Right atrium auricular region (tissue), 2 donors: ENCODE results near the gene NEURL3. TPM values are rescaled to one million over a fixed set of nuclear protein-coding genes. Genes with fewer than 3 reads are reported as not detected.
A peak's percentile ranks its signal among the peaks of the same experiment; 100 is the strongest.

Experiments used
- DNase-seq: peaks from one replicate; pipeline ENCODE4 v3.0.0-alpha.2; 2019; ENCODE audit warnings: low spot score
- H3K27ac ChIP-seq, 2 donors: fragments of 200-600 bp; sonication (generic); 1 replicate in 1 of 2; 2 replicates in 1 of 2; pipeline ENCODE4 v1.5.1; 2016 to 2019
- H3K27me3 ChIP-seq, 2 donors: fragments of 200-600 bp; sonication (generic); one replicate each; pipeline versions ENCODE4 v1.5.1 to v1.6.0; 2017 to 2019
- H3K36me3 ChIP-seq: fragments of 200-600 bp; sonication (generic); one replicate; pipeline ENCODE4 v1.5.1; 2016
- H3K4me1 ChIP-seq, 2 donors: fragments of 200-600 bp; sonication (generic); one replicate each; pipeline versions ENCODE4 v1.5.1 to v1.6.0; 2017 to 2019
- H3K4me3 ChIP-seq, 2 donors: fragments of 200-600 bp; sonication (generic); 1 replicate in 1 of 2; 2 replicates in 1 of 2; pipeline ENCODE4 v1.5.1; 2017 to 2019; ENCODE audit warnings: mild to moderate bottlenecking in 1 of 2, moderate library complexity in 1 of 2
- H3K9me3 ChIP-seq, 2 donors: fragments of 200-600 bp; sonication (generic); one replicate each; pipeline ENCODE4 v1.5.1; 2019
- CTCF ChIP-seq, 2 donors: fragments of 200-600 bp; sonication (generic); IDR thresholded peaks; one replicate each; pipeline ENCODE4 v1.5.1; 2019; ENCODE audit warnings: antibody characterized with exemption in 2 of 2
- total RNA-seq, 2 donors: library from RNA; depleted of rRNA; stranded (reverse); fragments of >200 nt; gene quantifications; one replicate each; pipeline ENCODE4 v1.1.0, GENCODE V29; 2016

Gene NEURL3
- total RNA-seq, 2 donors from 2014 or later = not detected

GRCh38 chr2:96485350-96485749 is 19.8 kb downstream of the NEURL3 start:
- TF ChIP-seq CTCF (IDR thresholded peaks at IDR 0.05) = no peak
- Histone ChIP-seq H3K36me3 (no peaks in the 10 kb centered on the region), H3K4me1 (peaks cover 0 to 7% of the 10 kb centered on the region in 2 donors), H3K27me3 (no peaks in the 10 kb centered on the region), H3K4me3 (peak overlapping the region in 1 of 2 donors; percentile 50), H3K9me3 (peaks cover 0 to 2% of the 10 kb centered on the region in 2 donors), H3K27ac (peak overlapping the region; percentile 60 to 77)
- no peak for DNase-seq

- Histone ChIP-seq H3K27me3 (no peaks in the 10 kb centered on the region), H3K36me3 (no peaks in the 10 kb centered on the region), H3K4me3 (no peak overlapping the region), H3K4me1 (peaks cover 0 to 7% of the 10 kb centered on the region in 2 donors), H3K9me3 (no peaks in the 10 kb centered on the region), H3K27ac (no peak overlapping the region)
- TF ChIP-seq CTCF (IDR thresholded peaks at IDR 0.05) = no peak
- DNase-seq = no peak
Observed at GRCh38 chr2:96484091-96484490, 21.1 kb downstream of the NEURL3 start.

- no peak overlapping the region for H3K4me3 ChIP-seq
- H3K27ac ChIP-seq = no peak overlapping the region
- no peak for TF ChIP-seq CTCF (IDR thresholded peaks at IDR 0.05)
- no peaks in the 10 kb centered on the region for H3K36me3 ChIP-seq
- DNase-seq = no peak
- H3K4me1 ChIP-seq = no peaks in the 10 kb centered on the region
- H3K9me3 ChIP-seq = no peaks in the 10 kb centered on the region
- no peaks in the 10 kb centered on the region for H3K27me3 ChIP-seq
Observed at GRCh38 chr2:96477458-96477857, 27.7 kb downstream of the NEURL3 start.

GRCh38 chr2:96471772-96472171 is 33.4 kb downstream of the NEURL3 start:
- Histone ChIP-seq H3K27me3 (no peaks in the 10 kb centered on the region), H3K27ac (no peak overlapping the region), H3K9me3 (no peaks in the 10 kb centered on the region), H3K4me1 (peaks cover 0 to 7% of the 10 kb centered on the region in 2 donors), H3K4me3 (no peak overlapping the region), H3K36me3 (no peaks in the 10 kb centered on the region)
- DNase-seq = no peak
- no peak for TF ChIP-seq CTCF (IDR thresholded peaks at IDR 0.05)

- H3K27me3 ChIP-seq = no peaks in the 10 kb centered on the region
- no peaks in the 10 kb centered on the region for H3K36me3 ChIP-seq
- no peak for DNase-seq
- peak; percentile 44 to 74 for TF ChIP-seq CTCF (IDR thresholded peaks at IDR 0.05)
- H3K4me1 ChIP-seq = peaks cover 0 to 7% of the 10 kb centered on the region in 2 donors
- peak overlapping the region in 1 of 2 donors; percentile 44 for H3K4me3 ChIP-seq
- no peak overlapping the region for H3K27ac ChIP-seq
- H3K9me3 ChIP-seq = no peaks in the 10 kb centered on the region
Observed at GRCh38 chr2:96470636-96471035, 34.5 kb downstream of the NEURL3 start.

- Histone ChIP-seq H3K27ac (no peak overlapping the region), H3K9me3 (no peaks in the 10 kb centered on the region), H3K4me3 (peak overlapping the region in 1 of 2 donors; percentile 44), H3K4me1 (peaks cover 0 to 7% of the 10 kb centered on the region in 2 donors), H3K36me3 (no peaks in the 10 kb centered on the region), H3K27me3 (no peaks in the 10 kb centered on the region)
- TF ChIP-seq CTCF (IDR thresholded peaks at IDR 0.05) = no peak
- no peak for DNase-seq
Observed at GRCh38 chr2:96470109-96470508, 35.0 kb downstream of the NEURL3 start.
